Right lobe of liver (tissue), 4 donors: ENCODE data around the gene DNMT3L.

Experiments
- CTCF ChIP-seq, 4 donors: fragments of 200-600 bp in 3 of 4; fragments of 450-650 bp in 1 of 4; IDR thresholded peaks; one replicate each; pipeline versions ENCODE4 v1.5.1 to v1.8.0; 2016 to 2022; ENCODE audit warnings: antibody characterized with exemption in 4 of 4, mild to moderate bottlenecking in 2 of 4
- POLR2A ChIP-seq: fragments of 450-650 bp; IDR thresholded peaks from one replicate; pipeline ENCODE4 v1.6.1; 2017; ENCODE audit warnings: antibody characterized with exemption, mild to moderate bottlenecking
- donor health status: DM: no; HTN: no; CAD: no.
- donor health status: DM: no; HTN: no; CAD: no.
- donor health status: DM: no; HTN: yes; CAD: no.

- TF ChIP-seq POLR2A (no peak), CTCF (IDR thresholded peaks at IDR 0.05) (no peak)
These were observed 32.0 kb upstream of the DNMT3L start for GRCh38 chr21:44293551-44294231.
